ENCODE measurements around the gene MYO18B.

DNA sequence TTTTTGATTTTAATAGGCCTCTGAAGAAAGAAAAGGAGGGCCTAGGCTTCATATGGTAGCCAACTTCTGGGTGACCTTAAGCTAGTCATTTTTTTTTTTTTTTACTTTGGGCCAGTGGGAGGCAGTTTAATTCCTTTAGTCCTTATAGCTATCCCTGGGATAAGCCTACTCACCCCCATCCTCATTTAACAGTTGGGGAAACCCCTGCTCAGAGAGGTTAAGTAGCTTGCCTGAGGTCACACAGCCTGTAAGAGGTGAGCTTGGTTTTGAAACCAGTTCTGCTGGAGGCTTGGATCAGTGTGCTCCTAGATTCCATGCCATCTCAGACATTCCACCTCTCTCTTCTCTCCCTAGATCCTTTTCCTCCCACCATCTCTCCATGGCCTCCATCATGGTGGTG is 86.4 kb downstream of the MYO18B start:
- TF ChIP-seq, protein P1, sequence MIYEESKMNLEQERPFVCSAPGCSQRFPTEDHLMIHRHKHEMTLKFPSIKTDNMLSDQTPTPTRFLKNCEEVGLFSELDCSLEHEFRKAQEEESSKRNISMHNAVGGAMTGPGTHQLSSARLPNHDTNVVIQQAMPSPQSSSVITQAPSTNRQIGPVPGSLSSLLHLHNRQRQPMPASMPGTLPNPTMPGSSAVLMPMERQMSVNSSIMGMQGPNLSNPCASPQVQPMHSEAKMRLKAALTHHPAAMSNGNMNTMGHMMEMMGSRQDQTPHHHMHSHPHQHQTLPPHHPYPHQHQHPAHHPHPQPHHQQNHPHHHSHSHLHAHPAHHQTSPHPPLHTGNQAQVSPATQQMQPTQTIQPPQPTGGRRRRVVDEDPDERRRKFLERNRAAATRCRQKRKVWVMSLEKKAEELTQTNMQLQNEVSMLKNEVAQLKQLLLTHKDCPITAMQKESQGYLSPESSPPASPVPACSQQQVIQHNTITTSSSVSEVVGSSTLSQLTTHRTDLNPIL (CRISPR knock-in tag; IDR thresholded peaks at IDR 0.05; ENCODE audit: low read depth), result no peak
- TF ChIP-seq TOX (CRISPR knock-in tag; IDR thresholded peaks at IDR 0.05; ENCODE audit: borderline replicate concordance) (no peak), CSDC2 (CRISPR knock-in tag; IDR thresholded peaks at IDR 0.05) (no peak)
